ENCODE data around the gene C1orf159.
A peak's percentile ranks its signal among the peaks of the same experiment; 100 is the strongest.

Gene C1orf159

GRCh38 chr1:1130206-1131120, 14.6 kb upstream of the C1orf159 start:
- no peak for DNase-seq

GRCh38 chr1:1129381-1129821, 13.5 kb upstream of the C1orf159 start:
- DNase-seq, result no peak

GRCh38 chr1:1128454-1129139, 12.7 kb upstream of the C1orf159 start:
- no peak for DNase-seq

GRCh38 chr1:1127551-1128451, 11.9 kb upstream of the C1orf159 start:
- no peak for DNase-seq

- DNase-seq, result no peak
These were observed 10.1 kb upstream of the C1orf159 start for GRCh38 chr1:1125945-1126344.

GRCh38 chr1:1124786-1125642, 9.1 kb upstream of the C1orf159 start:
- no peak for DNase-seq

- no peak for DNase-seq
These were observed 8.6 kb upstream of the C1orf159 start for GRCh38 chr1:1124508-1124785.

- DNase-seq, result no peak
These were observed 8.0 kb upstream of the C1orf159 start for GRCh38 chr1:1123581-1124507.

- no peak for DNase-seq
These were observed 7.1 kb upstream of the C1orf159 start for GRCh38 chr1:1122981-1123480.

GRCh38 chr1:1122078-1122811, 6.4 kb upstream of the C1orf159 start:
- DNase-seq, result peak; percentile 14

GRCh38 chr1:1121611-1122077, 5.8 kb upstream of the C1orf159 start:
- DNase-seq, result no peak

- DNase-seq, result no peak
These were observed 5.1 kb upstream of the C1orf159 start for GRCh38 chr1:1120866-1121591.

GRCh38 chr1:1120096-1120495, 4.2 kb upstream of the C1orf159 start:
- DNase-seq, result no peak

- DNase-seq, result no peak
These were observed 3.5 kb upstream of the C1orf159 start for GRCh38 chr1:1119272-1119890.

GRCh38 chr1:1118876-1119220, 3.0 kb upstream of the C1orf159 start:
- no peak for DNase-seq

- no peak for DNase-seq
These were observed 2.4 kb upstream of the C1orf159 start for GRCh38 chr1:1118011-1118875.

GRCh38 chr1:1117469-1117831, 1.6 kb upstream of the C1orf159 start:
- DNase-seq, result no peak

Measured in DMS 273 treated with DMSO at 0.1 percent for 48 hours (cell line).